Thyroid gland (tissue), 4 donors: ENCODE measurements around the gene PRKD2. TPM values are rescaled to one million over a fixed set of nuclear protein-coding genes. Genes with fewer than 3 reads are reported as not detected.

Source experiments
- DNase-seq, 2 donors: peaks; one replicate each; pipeline ENCODE4 v3.0.0-alpha.2; 2019
- H3K27ac ChIP-seq, 3 donors: fragments of 200-600 bp; sonication (generic); 1 replicate in 2 of 3; 2 replicates in 1 of 3; pipeline ENCODE4 v1.5.1; 2016 to 2019; ENCODE audit warnings: mild to moderate bottlenecking in 1 of 3, moderate library complexity in 1 of 3
- H3K27me3 ChIP-seq: fragments of 200-600 bp; sonication (generic); one replicate; pipeline ENCODE4 v1.5.1; 2019
- H3K36me3 ChIP-seq, 2 donors: fragments of 200-600 bp; sonication (generic); one replicate each; pipeline ENCODE4 v1.5.1; 2016 to 2019
- H3K4me1 ChIP-seq, 2 donors: fragments of 200-600 bp; sonication (generic); one replicate each; pipeline ENCODE4 v1.5.1; 2017 to 2019
- H3K4me3 ChIP-seq, 3 donors: fragments of 200-600 bp; sonication (generic); replicated peaks in 1 of 3; 1 replicate in 2 of 3; 2 replicates in 1 of 3; pipeline ENCODE4 v1.5.1; 2016; ENCODE audit warnings: mild to moderate bottlenecking in 1 of 3
- H3K9me3 ChIP-seq: fragments of 200-600 bp; sonication (generic); one replicate; pipeline ENCODE4 v1.5.1; 2017
- POLR2A ChIP-seq, 2 donors: fragments of 450-650 bp; IDR thresholded peaks; one replicate each; pipeline ENCODE4 v1.6.1; 2017; ENCODE audit warnings: antibody characterized with exemption in 2 of 2, mild to moderate bottlenecking in 2 of 2, moderate library complexity in 1 of 2
- WGBS, 2 donors: methylation state at CpG; one replicate each; pipeline ENCODE4 v1.1.5; 2017; 5-methylcytosine and 5-hydroxymethylcytosine counted together
- intact Hi-C: fragments of 100-400 bp; cut with DNase I; formaldehyde crosslinking; loops from one replicate; pipeline ENCODE4 v1.15.1; 2023
- total RNA-seq, 4 donors: library from RNA; depleted of rRNA; stranded (reverse); fragments of >200 nt; gene quantifications; one replicate each; pipeline ENCODE4 v1.2.3, GENCODE V29; 2016
- TF ChIP-seq, protein P1 (sequence below), 6 experiments: fragments of 200-600 bp in 3 of 6; fragments of 450-650 bp in 3 of 6; sonication (generic) in 3 of 6; IDR thresholded peaks; one replicate each; pipeline ENCODE4 v1.5.1; 2016 to 2019; ENCODE audit warnings: antibody characterized with exemption in 6 of 6, mild to moderate bottlenecking in 2 of 6, inconsistent platforms in 1 of 6, moderate library complexity in 1 of 6

PRKD2 gene
- total RNA-seq, 4 donors from 2014 or later = 23.7 to 40.7 (median 32.7) TPM

DNA sequence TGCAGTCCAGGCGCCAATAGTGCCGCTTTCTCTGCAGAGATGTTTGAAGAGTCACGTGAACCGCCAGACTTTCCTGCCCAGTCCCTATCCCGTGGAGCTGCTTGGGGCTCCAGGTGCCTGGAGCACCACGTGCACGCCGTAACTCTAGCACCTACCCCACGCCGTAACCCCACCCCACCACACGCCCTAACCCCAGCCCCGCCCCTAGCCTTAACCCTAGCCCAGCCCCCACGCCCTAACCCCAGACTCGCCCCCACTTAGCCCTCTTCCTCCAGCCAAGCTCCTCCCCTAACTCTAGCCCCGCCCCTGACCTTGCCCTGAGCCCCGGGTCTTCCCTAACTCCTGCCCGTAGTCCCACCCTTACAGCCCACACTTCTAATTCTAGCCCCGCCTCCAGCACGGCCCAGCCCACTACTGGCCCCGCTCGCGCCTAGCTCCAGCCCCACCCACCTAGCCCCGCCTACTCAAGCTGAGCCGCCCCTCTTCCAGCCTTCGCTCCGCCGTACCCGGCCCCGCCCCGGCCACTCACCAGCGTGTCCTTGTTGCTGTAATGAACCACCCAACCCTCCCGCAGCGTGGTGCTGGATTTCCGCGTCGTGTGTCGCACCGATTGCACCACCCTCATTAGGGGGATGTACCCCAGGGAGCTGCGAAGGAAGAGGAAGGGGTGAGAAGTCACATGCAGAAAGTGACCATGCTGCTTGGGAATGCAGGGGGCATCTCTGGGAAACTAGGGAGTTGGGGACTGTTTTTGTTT is 19.5 kb downstream of the PRKD2 start:
- 33 to 54% methylated on average over 39 of the region's 39 CpGs for WGBS, 2 donors
- no peak overlapping the region for H3K4me3 ChIP-seq
- H3K4me1 ChIP-seq = peaks cover 4 to 5% of the 10 kb centered on the region in 2 donors
- TF ChIP-seq, protein P1, sequence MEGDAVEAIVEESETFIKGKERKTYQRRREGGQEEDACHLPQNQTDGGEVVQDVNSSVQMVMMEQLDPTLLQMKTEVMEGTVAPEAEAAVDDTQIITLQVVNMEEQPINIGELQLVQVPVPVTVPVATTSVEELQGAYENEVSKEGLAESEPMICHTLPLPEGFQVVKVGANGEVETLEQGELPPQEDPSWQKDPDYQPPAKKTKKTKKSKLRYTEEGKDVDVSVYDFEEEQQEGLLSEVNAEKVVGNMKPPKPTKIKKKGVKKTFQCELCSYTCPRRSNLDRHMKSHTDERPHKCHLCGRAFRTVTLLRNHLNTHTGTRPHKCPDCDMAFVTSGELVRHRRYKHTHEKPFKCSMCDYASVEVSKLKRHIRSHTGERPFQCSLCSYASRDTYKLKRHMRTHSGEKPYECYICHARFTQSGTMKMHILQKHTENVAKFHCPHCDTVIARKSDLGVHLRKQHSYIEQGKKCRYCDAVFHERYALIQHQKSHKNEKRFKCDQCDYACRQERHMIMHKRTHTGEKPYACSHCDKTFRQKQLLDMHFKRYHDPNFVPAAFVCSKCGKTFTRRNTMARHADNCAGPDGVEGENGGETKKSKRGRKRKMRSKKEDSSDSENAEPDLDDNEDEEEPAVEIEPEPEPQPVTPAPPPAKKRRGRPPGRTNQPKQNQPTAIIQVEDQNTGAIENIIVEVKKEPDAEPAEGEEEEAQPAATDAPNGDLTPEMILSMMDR (IDR thresholded peaks at IDR 0.05) = no peak
- no peak for TF ChIP-seq POLR2A (IDR thresholded peaks at IDR 0.05)
- H3K36me3 ChIP-seq = peaks cover 90 to 93% of the 10 kb centered on the region in 2 donors
- H3K9me3 ChIP-seq = no peaks in the 10 kb centered on the region
- no peak overlapping the region for H3K27ac ChIP-seq
- peak; percentile 81 to 88 for DNase-seq
- intact Hi-C loops = no loop called here
- no peaks in the 10 kb centered on the region for H3K27me3 ChIP-seq

DNA sequence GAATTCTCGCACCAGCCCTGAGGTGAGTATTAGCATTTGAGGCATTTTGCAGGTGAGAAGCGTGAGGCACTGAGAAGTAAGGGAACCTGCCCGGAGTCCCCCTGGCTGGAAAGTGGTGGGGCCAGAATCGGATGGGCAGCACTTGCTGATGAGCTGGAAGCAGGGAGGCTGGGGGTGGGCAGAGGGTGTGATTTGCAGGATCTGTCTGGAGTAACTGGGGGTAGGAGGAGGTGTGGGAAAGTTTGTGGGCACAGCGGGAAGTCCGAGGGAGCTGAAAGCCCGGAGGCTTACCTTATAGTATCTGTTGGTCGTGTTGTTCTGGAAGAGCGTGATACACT is 20.1 kb downstream of the PRKD2 start:
- WGBS, 2 donors = 86 to 88% methylated on average over 9 of the region's 9 CpGs
- intact Hi-C loops = no loop called here
- no peak overlapping the region for H3K4me3 ChIP-seq
- DNase-seq = no peak
- peaks cover 92 to 94% of the 10 kb centered on the region in 2 donors for H3K36me3 ChIP-seq
- no peak overlapping the region for H3K27ac ChIP-seq
- H3K27me3 ChIP-seq = no peaks in the 10 kb centered on the region
- TF ChIP-seq, protein P1 (IDR thresholded peaks at IDR 0.05) = no peak
- TF ChIP-seq POLR2A (IDR thresholded peaks at IDR 0.05) = no peak
- peaks cover 4 to 5% of the 10 kb centered on the region in 2 donors for H3K4me1 ChIP-seq
- no peaks in the 10 kb centered on the region for H3K9me3 ChIP-seq

GRCh38 chr19:46696052-46696451 is 20.9 kb downstream of the PRKD2 start:
- Histone ChIP-seq H3K4me1 (peaks cover 4 to 5% of the 10 kb centered on the region in 2 donors), H3K9me3 (no peaks in the 10 kb centered on the region), H3K36me3 (peaks cover 92 to 94% of the 10 kb centered on the region in 2 donors), H3K27ac (no peak overlapping the region), H3K4me3 (no peak overlapping the region), H3K27me3 (no peaks in the 10 kb centered on the region)
- 96 to 99% methylated on average over 10 of the region's 10 CpGs for WGBS, 2 donors
- no peak for DNase-seq
- TF ChIP-seq, protein P1 (IDR thresholded peaks at IDR 0.05) = no peak
- no peak for TF ChIP-seq POLR2A (IDR thresholded peaks at IDR 0.05)
- intact Hi-C loops = no loop called here

DNA sequence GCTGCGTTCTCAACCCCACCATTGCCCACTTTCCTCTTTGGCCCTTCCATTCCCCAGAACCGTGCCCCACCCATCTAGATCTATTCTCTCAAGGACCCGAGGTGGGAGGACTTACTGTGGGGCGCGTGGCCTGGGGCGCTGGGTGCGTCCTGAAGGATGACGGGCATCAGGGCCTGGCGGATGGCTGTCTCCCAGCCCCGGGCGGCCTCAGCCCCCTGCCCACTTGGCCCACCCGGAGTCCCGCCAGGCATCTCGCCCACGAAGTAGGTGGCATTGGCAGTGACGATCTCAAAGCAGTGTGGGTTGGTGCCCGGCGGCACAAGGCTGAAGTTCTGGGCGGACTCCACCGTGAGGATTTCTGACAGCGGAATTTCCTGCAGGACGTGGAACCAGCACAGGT is 23.2 kb downstream of the PRKD2 start:
- DNase-seq = no peak
- H3K4me3 ChIP-seq = no peak overlapping the region
- 95% methylated on average over 14 to 18 of the region's 22 CpGs for WGBS, 2 donors
- peaks cover 88 to 92% of the 10 kb centered on the region in 2 donors for H3K36me3 ChIP-seq
- TF ChIP-seq, protein P1 (IDR thresholded peaks at IDR 0.05) = no peak
- TF ChIP-seq POLR2A (IDR thresholded peaks at IDR 0.05) = no peak
- intact Hi-C loops = no loop called here
- no peaks in the 10 kb centered on the region for H3K27me3 ChIP-seq
- peaks cover 4 to 5% of the 10 kb centered on the region in 2 donors for H3K4me1 ChIP-seq
- H3K27ac ChIP-seq = no peak overlapping the region
- no peaks in the 10 kb centered on the region for H3K9me3 ChIP-seq

DNA sequence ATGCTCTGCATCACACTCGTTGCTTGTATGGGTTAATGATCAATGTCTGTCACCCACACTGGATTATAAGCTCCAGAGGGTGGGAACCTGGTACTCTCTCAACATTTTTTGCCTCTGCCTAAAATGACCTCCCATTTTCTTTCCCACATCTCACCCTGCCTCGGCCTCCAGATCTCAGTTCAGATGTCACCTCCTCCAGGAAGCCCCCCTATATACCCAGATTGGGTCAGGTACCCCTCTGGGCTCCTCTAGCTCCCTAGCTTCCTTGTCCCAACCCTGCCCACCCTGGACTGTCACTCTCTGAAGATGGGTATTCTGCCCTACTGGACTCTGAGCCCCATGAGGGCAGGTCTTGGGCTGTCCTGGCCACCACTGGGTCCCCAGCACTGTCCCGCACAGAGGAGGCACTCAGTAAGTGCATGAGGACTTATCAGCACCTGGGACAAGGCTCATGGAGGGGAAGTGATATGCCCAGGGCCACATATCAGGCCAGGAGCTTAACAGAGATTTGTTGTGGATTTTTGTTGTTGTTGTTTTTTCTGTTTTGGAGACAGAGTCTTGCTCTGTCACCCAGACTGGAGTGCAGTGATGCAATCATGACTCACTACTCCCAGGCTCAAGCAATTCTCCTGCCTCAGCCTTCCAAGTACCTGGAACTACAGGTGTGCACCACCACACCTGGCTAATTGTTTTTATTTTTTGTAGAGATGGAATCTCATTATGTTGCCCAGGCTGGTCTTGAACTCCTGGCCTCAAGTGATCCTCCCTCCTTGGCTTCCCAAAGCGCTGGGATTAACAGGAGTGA is 23.8 kb downstream of the PRKD2 start:
- no peak for TF ChIP-seq POLR2A (IDR thresholded peaks at IDR 0.05)
- peaks cover 86 to 91% of the 10 kb centered on the region in 2 donors for H3K36me3 ChIP-seq
- peaks cover 4 to 5% of the 10 kb centered on the region in 2 donors for H3K4me1 ChIP-seq
- H3K9me3 ChIP-seq = no peaks in the 10 kb centered on the region
- no peak for DNase-seq
- intact Hi-C loops = no loop called here
- WGBS, 2 donors = 96 to 97% methylated on average over 4 of the region's 4 CpGs
- H3K4me3 ChIP-seq = no peak overlapping the region
- H3K27ac ChIP-seq = no peak overlapping the region
- no peaks in the 10 kb centered on the region for H3K27me3 ChIP-seq
